Astrocyte of the hippocampus (primary cell): ENCODE results near the gene SP6.

Experiments used
- DNase-seq: peaks from one replicate; pipeline ENCODE4 v3.0.0; 2011; ENCODE audit warnings: low read depth, low spot score

SP6 gene

GRCh38 chr17:47879776-47880454 lies 29.0 kb upstream of the SP6 start:
- DNase-seq, result no peak

GRCh38 chr17:47879028-47879585 lies 28.1 kb upstream of the SP6 start:
- DNase-seq, result peak; percentile 29

GRCh38 chr17:47878203-47879027 lies 27.5 kb upstream of the SP6 start:
- DNase-seq, result peak; percentile 16

- DNase-seq, result no peak
These were observed 26.5 kb upstream of the SP6 start for GRCh38 chr17:47877368-47878034.

- peak; percentile 41 for DNase-seq
These were observed 24.3 kb upstream of the SP6 start for GRCh38 chr17:47875011-47875985.

GRCh38 chr17:47873200-47874090 lies 22.5 kb upstream of the SP6 start:
- no peak for DNase-seq

- peak; percentile 70 for DNase-seq
These were observed 21.7 kb upstream of the SP6 start for GRCh38 chr17:47872651-47873161.

GRCh38 chr17:47872019-47872650 lies 21.2 kb upstream of the SP6 start:
- DNase-seq, result peak; percentile 43

- no peak for DNase-seq
These were observed 20.1 kb upstream of the SP6 start for GRCh38 chr17:47871048-47871447.

GRCh38 chr17:47870056-47870455 lies 19.1 kb upstream of the SP6 start:
- no peak for DNase-seq

GRCh38 chr17:47869114-47869513 lies 18.2 kb upstream of the SP6 start:
- DNase-seq, result no peak

- DNase-seq, result no peak
These were observed 17.0 kb upstream of the SP6 start for GRCh38 chr17:47867813-47868533.

- DNase-seq, result no peak
These were observed 16.0 kb upstream of the SP6 start for GRCh38 chr17:47866941-47867340.

- no peak for DNase-seq
These were observed 13.8 kb upstream of the SP6 start for GRCh38 chr17:47864791-47865216.

- DNase-seq, result peak; percentile 73
These were observed 11.9 kb upstream of the SP6 start for GRCh38 chr17:47862621-47863440.

GRCh38 chr17:47860386-47860785 lies 9.4 kb upstream of the SP6 start:
- no peak for DNase-seq

GRCh38 chr17:47857551-47858455 lies 6.8 kb upstream of the SP6 start:
- DNase-seq, result no peak
